ENCODE results near the gene REC114.

The REC114 gene

GRCh38 chr15:73608941-73609340 lies 166.0 kb downstream of the REC114 start:
- no peak for FAIRE-seq

Data from TTC549 (cell line).